Brain microvascular endothelial cell (primary cell): Measurements from ENCODE around the gene WWOX.

Source experiments
- DNase-seq: peaks from one replicate; pipeline ENCODE4 v3.0.0-alpha.2; 2020
- H3K27ac ChIP-seq: fragments of 250-450 bp; sonication (Bioruptor Pico); 2 replicates; pipeline ENCODE4 v1.5.1; 2020; ENCODE audit warnings: mild to moderate bottlenecking, moderate library complexity
- H3K27me3 ChIP-seq: fragments of 250-450 bp; sonication (Bioruptor Pico); replicated peaks from 2 replicates; pipeline ENCODE4 v1.5.1; 2020; ENCODE audit warnings: mild to moderate bottlenecking
- H3K36me3 ChIP-seq: fragments of 250-450 bp; sonication (Bioruptor Pico); replicated peaks from 2 replicates; pipeline ENCODE4 v1.5.1; 2020; ENCODE audit warnings: mild to moderate bottlenecking
- H3K4me3 ChIP-seq: 2 replicates; pipeline ENCODE4 v1.5.1; 2011; ENCODE audit warnings: low read depth, mild to moderate bottlenecking, control low read depth, low read length, moderate library complexity
- in situ Hi-C: cut with HindIII; loops from 2 replicates; pipeline ENCODE4 v1.10.0; 2017; ENCODE audit warnings: low sequenced_read_pairs, low pct_ligation_motif_present
- TF ChIP-seq, protein P1 (sequence below): IDR thresholded peaks from 2 replicates; pipeline ENCODE4 v1.5.1; 2011; ENCODE audit warnings: low read depth, mild to moderate bottlenecking, moderate library complexity, low read length, control low read depth, inconsistent platforms; ENCODE audit errors: missing control alignments

The WWOX gene

DNA sequence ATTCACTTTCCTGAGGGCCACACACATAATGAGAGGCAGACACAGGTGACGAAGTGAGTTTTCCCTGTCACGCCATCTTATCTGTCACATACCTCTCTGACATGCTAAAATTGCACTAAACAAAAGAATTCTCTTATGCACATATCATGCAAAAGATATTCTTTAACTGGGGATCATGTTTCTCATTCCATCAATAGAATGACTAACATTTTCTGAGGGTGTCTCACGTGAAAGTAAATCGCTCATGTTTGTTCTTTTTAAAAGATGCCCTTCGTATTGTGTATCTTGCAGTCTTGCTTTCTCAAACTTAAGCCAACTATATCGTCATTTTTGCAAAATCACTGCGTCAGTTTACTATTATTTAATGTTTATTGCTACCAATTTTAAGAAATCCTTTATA, 306.4 kb downstream of the WWOX start:
- H3K4me3 ChIP-seq = no peak overlapping the region
- in situ Hi-C loops = no loop called here
- no peaks in the 10 kb centered on the region for H3K27me3 ChIP-seq
- H3K36me3 ChIP-seq = no peaks in the 10 kb centered on the region
- TF ChIP-seq, protein P1, sequence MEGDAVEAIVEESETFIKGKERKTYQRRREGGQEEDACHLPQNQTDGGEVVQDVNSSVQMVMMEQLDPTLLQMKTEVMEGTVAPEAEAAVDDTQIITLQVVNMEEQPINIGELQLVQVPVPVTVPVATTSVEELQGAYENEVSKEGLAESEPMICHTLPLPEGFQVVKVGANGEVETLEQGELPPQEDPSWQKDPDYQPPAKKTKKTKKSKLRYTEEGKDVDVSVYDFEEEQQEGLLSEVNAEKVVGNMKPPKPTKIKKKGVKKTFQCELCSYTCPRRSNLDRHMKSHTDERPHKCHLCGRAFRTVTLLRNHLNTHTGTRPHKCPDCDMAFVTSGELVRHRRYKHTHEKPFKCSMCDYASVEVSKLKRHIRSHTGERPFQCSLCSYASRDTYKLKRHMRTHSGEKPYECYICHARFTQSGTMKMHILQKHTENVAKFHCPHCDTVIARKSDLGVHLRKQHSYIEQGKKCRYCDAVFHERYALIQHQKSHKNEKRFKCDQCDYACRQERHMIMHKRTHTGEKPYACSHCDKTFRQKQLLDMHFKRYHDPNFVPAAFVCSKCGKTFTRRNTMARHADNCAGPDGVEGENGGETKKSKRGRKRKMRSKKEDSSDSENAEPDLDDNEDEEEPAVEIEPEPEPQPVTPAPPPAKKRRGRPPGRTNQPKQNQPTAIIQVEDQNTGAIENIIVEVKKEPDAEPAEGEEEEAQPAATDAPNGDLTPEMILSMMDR = no peak
- DNase-seq = no peak
- no peak overlapping the region for H3K27ac ChIP-seq

DNA sequence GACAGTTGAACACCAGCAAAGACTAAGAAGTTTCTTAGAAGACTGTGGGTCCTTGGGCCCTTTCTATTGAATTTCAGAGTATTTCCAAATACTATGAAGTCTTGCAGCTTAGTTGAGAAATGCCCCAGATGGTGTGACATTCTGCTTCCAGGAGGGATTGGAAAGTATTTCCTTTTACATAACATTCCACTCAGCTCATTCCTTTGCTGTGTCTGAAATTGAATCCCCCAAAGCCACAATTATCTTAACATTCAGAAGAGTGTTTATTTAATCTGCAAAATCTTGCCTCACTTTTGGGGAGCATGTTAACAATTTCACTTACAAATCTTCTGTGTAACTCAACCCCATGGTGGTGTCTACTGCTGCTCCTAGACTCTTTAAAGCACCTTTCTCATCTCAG, 307.7 kb downstream of the WWOX start:
- no peaks in the 10 kb centered on the region for H3K36me3 ChIP-seq
- no peaks in the 10 kb centered on the region for H3K27me3 ChIP-seq
- TF ChIP-seq, protein P1 = no peak
- in situ Hi-C loops = no loop called here
- H3K27ac ChIP-seq = no peak overlapping the region
- no peak for DNase-seq
- H3K4me3 ChIP-seq = no peak overlapping the region

DNA sequence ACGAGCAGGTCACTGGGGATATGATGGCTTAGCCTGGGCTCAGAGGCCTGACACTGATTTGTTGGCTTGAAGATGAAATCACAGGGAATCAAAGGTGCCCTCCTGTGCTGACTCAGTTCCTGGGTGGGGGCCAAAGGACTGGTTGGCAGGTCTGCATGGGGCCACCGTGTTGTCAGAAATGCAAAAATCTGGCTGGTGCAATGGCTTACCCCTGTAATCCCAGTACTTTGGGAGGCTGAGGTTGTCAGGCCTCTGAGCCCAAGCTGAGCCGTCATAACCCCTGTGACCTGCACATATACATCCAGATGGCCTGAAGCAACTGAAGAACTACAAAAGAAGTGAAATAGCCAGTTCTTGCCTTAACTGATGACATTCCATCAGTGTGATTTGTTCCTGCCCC, 314.2 kb downstream of the WWOX start:
- Histone ChIP-seq H3K27ac (no peak overlapping the region), H3K4me3 (no peak overlapping the region)

DNA sequence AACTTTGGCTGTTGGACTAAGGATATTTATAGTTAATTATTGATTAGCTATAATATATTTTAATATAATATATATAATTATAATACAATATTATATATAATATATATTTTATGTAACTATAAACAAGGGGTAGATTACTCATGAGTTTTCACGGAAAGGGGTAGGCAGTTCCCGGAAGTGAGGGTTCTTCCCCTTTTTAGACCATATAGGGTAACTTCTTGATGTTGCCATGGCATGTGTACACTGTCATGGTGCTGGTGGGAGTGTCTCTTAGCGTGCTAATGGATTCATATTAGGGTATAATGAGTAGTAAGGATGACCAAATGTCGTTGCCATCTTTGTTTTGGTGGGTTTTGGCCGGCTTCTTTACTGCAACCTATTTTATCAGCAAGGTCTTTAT, 315.6 kb downstream of the WWOX start:
- TF ChIP-seq, protein P1 = no peak

More for the DNA sequence above, 314.2 kb downstream of the WWOX start:
- no peak for DNase-seq
- in situ Hi-C loops = no loop called here
- H3K36me3 ChIP-seq = no peaks in the 10 kb centered on the region
- TF ChIP-seq, protein P1 = no peak
- no peaks in the 10 kb centered on the region for H3K27me3 ChIP-seq

DNA sequence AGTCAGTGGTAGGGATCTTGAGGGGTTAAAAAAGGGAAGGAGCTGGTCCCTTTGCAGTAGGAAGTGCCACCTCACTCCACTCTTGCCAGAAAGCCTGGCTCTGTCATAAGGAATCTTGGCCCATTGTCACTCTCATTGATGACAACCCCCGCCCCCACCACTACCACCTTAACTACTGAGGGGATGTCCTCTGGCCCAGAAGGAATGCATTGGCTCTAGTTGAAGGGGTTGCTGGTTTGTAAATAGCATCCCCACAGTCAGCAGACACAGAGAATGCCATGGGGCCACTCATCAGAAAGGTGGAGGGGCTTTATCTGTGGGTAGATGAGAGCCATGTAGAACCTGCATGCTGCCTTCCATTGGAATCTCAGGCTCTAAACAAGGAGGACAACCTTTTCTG, 316.2 kb downstream of the WWOX start:
- Histone ChIP-seq H3K27me3 (no peaks in the 10 kb centered on the region), H3K4me3 (no peak overlapping the region), H3K27ac (no peak overlapping the region), H3K36me3 (no peaks in the 10 kb centered on the region)
- TF ChIP-seq, protein P1 = no peak
- in situ Hi-C loops = no loop called here
- no peak for DNase-seq

More for the DNA sequence above, 315.6 kb downstream of the WWOX start:
- Histone ChIP-seq H3K4me3 (no peak overlapping the region), H3K27ac (no peak overlapping the region), H3K27me3 (no peaks in the 10 kb centered on the region), H3K36me3 (no peaks in the 10 kb centered on the region)
- no peak for DNase-seq
- in situ Hi-C loops = no loop called here

DNA sequence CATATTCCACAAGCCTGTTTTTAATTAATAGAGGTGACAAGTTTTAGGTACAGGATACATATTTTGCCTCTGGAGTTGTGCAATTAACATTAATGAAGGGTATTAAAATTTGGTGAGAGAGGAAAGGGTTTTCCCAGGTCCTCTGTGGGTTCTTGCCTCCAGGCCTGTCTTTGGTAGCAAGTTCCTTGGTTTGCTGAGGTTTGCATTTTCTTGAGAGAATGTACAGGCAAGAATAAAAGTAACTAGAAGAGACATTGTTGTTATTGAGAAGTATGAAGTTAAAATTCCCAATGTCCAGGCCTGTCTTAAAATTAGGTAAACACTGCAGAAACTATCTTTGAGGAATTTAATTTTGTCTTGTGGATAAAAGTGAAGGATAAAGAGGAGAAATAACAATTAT, 316.9 kb downstream of the WWOX start:
- no peak for DNase-seq
- Histone ChIP-seq H3K36me3 (no peaks in the 10 kb centered on the region), H3K4me3 (no peak overlapping the region), H3K27ac (no peak overlapping the region), H3K27me3 (no peaks in the 10 kb centered on the region)
- TF ChIP-seq, protein P1 = no peak
- in situ Hi-C loops = no loop called here
